HEK293T (cell line): ENCODE measurements around the gene PLSCR4.

Source experiments
- CTCF ChIA-PET: fragments of 350-600 bp; formaldehyde crosslinking; extraction: SDS; loops from one replicate; lab custom pipeline; 2021; ENCODE audit warnings: antibody characterized with exemption, inconsistent platforms; lab: Yijun Ruan, JAX
- POLR2A ChIA-PET: fragments of 350-600 bp; formaldehyde crosslinking; extraction: SDS; loops from one replicate; lab custom pipeline; 2020; ENCODE audit warnings: antibody characterized with exemption, inconsistent platforms; lab: Yijun Ruan, JAX
- DNase-seq: peaks from one replicate; pipeline ENCODE4 v3.0.0; 2012; ENCODE audit warnings: mixed read lengths; ENCODE audit errors: extremely low spot score
- ARNT ChIP-seq: fragments of 450-650 bp; IDR thresholded peaks from 2 replicates; pipeline ENCODE4 v1.6.1; 2017; ENCODE audit warnings: mild to moderate bottlenecking
- BHLHE40 ChIP-seq: fragments of 450-650 bp; IDR thresholded peaks from 2 replicates; pipeline ENCODE4 v1.6.1; 2016; ENCODE audit warnings: mild to moderate bottlenecking, moderate library complexity, borderline replicate concordance
- CTBP1 ChIP-seq: fragments of 450-650 bp; IDR thresholded peaks from 2 replicates; pipeline ENCODE4 v1.6.1; 2016; ENCODE audit warnings: borderline replicate concordance
- ELF4 ChIP-seq: fragments of 450-650 bp; IDR thresholded peaks from 2 replicates; pipeline ENCODE4 v1.6.1; 2017; ENCODE audit warnings: antibody characterized with exemption
- FOXA1 ChIP-seq: fragments of 450-650 bp; IDR thresholded peaks from 2 replicates; pipeline ENCODE4 v1.6.1; 2016; ENCODE audit warnings: mild to moderate bottlenecking
- FOXK2 ChIP-seq: fragments of 450-650 bp; IDR thresholded peaks from 2 replicates; pipeline ENCODE4 v1.6.1; 2016; ENCODE audit warnings: mild to moderate bottlenecking
- FOXM1 ChIP-seq: fragments of 450-650 bp; IDR thresholded peaks from 2 replicates; pipeline ENCODE4 v1.6.1; 2017; ENCODE audit warnings: mild to moderate bottlenecking, borderline replicate concordance
- HDGF ChIP-seq: fragments of 450-650 bp; IDR thresholded peaks from 2 replicates; pipeline ENCODE4 v1.6.1; 2017; ENCODE audit warnings: antibody characterized with exemption, borderline replicate concordance
- L3MBTL2 ChIP-seq: fragments of 450-650 bp; conservative IDR thresholded peaks from 2 replicates; pipeline ENCODE4 v1.6.1; 2016; ENCODE audit warnings: mild to moderate bottlenecking
- LEF1 ChIP-seq: fragments of 450-650 bp; IDR thresholded peaks from 2 replicates; pipeline ENCODE4 v1.6.1; 2017; ENCODE audit warnings: mild to moderate bottlenecking, borderline replicate concordance
- NFRKB ChIP-seq: fragments of 450-650 bp; IDR thresholded peaks from 2 replicates; pipeline ENCODE4 v1.6.1; 2016; ENCODE audit warnings: mild to moderate bottlenecking, moderate library complexity
- SP1 ChIP-seq: fragments of 450-650 bp; IDR thresholded peaks from 2 replicates; pipeline ENCODE4 v1.6.1; 2017
- SUZ12 ChIP-seq: fragments of 450-650 bp; IDR thresholded peaks from 2 replicates; pipeline ENCODE4 v1.6.1; 2016; ENCODE audit warnings: mild to moderate bottlenecking
- TARDBP ChIP-seq: fragments of 450-650 bp; IDR thresholded peaks from 2 replicates; pipeline ENCODE4 v1.6.1; 2016
- ZNF384 ChIP-seq: fragments of 450-650 bp; IDR thresholded peaks from 2 replicates; pipeline ENCODE4 v1.6.1; 2016
- TF ChIP-seq, protein P1 (sequence below): fragments of 450-650 bp; IDR thresholded peaks from 2 replicates; pipeline ENCODE4 v1.6.1; 2016

PLSCR4 gene

DNA sequence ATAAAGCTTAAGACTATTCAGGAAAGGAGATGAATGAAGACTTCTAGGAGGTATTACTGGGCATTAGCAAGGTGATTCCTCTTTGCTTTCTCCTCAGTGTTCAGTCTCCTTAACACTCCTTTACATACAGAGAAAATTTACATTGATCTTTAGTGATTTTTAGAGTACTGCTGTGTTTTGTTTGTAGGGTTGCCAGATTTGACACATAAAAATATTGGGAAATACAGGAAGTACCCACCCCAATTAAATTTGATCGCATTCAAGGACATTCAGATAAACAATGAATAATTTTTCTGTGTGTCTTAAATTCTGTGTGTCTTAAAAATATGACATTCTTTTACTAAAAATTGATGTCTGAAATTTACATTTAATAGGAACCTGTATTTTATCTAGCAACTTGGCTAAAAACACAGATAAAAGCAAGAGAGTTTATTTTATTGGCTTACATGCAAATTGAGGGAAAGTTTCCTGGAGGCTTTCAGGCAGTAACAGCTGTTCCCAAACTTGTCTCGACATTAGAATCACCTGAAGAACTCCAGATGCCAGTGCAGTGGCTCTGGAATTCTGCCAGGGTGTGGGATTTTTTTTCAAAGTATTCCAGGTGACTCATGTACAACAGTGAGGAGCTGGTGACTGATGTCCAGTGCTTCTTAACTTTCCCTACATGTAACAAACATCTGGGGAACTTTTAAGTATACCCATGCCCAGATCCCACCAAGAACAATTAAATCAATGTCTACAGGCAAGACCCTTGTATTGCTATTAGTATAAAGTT, 66.5 kb downstream of the PLSCR4 start:
- POLR2A ChIA-PET = interaction anchor here (1.5 kb wide), 1 partner anchor 24 kb away, joined by 5 read pairs; the partner anchor contains the start of gene PLOD2

DNA sequence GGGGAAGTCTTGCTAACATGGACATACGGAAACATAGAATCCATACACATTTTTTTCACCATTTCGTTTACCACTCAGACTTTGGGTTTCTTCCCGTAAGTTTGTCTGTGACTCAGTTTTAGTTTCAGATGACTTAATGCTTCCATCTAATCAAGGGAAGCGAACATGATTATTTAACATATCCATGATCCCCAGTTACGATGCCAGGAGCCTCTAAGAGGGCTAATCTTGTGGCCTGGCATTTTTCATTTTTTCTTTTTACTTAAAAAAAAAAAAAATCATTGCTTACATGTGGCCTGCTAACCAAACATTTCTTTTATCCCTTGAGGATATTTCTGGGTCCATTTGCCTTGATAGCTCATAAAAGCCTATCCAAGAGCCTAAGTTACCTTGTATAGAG, 69.7 kb downstream of the PLSCR4 start:
- no peak for DNase-seq
- CTCF ChIA-PET = interaction anchor here (0.7 kb wide), 1 partner anchor 23 kb away, joined by 6 read pairs; no protein-coding TSS in a partner anchor
- POLR2A ChIA-PET = no interaction called here
- TF ChIP-seq L3MBTL2 (no peak), FOXA1 (no peak), TARDBP (no peak), FOXM1 (no peak), BHLHE40 (no peak), SUZ12 (no peak), LEF1 (no peak), HDGF (no peak), CTBP1 (no peak), ARNT (no peak)
- TF ChIP-seq, protein P1, sequence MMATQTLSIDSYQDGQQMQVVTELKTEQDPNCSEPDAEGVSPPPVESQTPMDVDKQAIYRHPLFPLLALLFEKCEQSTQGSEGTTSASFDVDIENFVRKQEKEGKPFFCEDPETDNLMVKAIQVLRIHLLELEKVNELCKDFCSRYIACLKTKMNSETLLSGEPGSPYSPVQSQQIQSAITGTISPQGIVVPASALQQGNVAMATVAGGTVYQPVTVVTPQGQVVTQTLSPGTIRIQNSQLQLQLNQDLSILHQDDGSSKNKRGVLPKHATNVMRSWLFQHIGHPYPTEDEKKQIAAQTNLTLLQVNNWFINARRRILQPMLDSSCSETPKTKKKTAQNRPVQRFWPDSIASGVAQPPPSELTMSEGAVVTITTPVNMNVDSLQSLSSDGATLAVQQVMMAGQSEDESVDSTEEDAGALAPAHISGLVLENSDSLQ = no peak

More for the DNA sequence above, 66.5 kb downstream of the PLSCR4 start:
- CTCF ChIA-PET = interaction anchor here (0.7 kb wide), 1 partner anchor 119 kb away, joined by 3 read pairs; no protein-coding TSS in a partner anchor
- TF ChIP-seq FOXK2 (no peak), TARDBP (no peak), HDGF (no peak), ARNT (no peak), NFRKB (no peak), L3MBTL2 (no peak), FOXA1 (no peak), SUZ12 (no peak), LEF1 (no peak), SP1 (no peak)
- TF ChIP-seq, protein P1 = no peak
- no peak for DNase-seq

- TF ChIP-seq SUZ12 (no peak), SP1 (no peak), BHLHE40 (no peak), ZNF384 (no peak), FOXA1 (no peak), TARDBP (no peak), FOXK2 (no peak), L3MBTL2 (no peak)
- TF ChIP-seq, protein P1 = no peak
- ChIA-PET CTCF (no interaction called here), POLR2A (no interaction called here)
- no peak for DNase-seq
Measured at GRCh38 chr3:146180376-146180775, 70.5 kb downstream of the PLSCR4 start.

- POLR2A ChIA-PET = interaction anchor here (0.6 to 2.5 kb wide), 2 partner anchors 18 to 28 kb away, joined by 3 to 5 read pairs; partner anchors contain the start of gene PLOD2
Measured at GRCh38 chr3:146178006-146178689, 72.8 kb downstream of the PLSCR4 start.

GRCh38 chr3:146177519-146177918, 73.4 kb downstream of the PLSCR4 start:
- ChIA-PET CTCF (no interaction called here), POLR2A (interaction anchor here (0.6 to 2.5 kb wide), 2 partner anchors 17 to 27 kb away, joined by 3 to 5 read pairs; partner anchors contain the start of gene PLOD2)
- DNase-seq = no peak
- TF ChIP-seq L3MBTL2 = no peak
- TF ChIP-seq FOXA1 = no peak

More at GRCh38 chr3:146178006-146178689, 72.8 kb downstream of the PLSCR4 start:
- DNase-seq = no peak
- CTCF ChIA-PET = no interaction called here
- TF ChIP-seq ELF4 (no peak), BHLHE40 (no peak), ARNT (no peak), SUZ12 (no peak), FOXA1 (no peak), ZNF384 (no peak), TARDBP (no peak), NFRKB (no peak), HDGF (no peak), FOXM1 (no peak), SP1 (no peak), L3MBTL2 (no peak), FOXK2 (no peak), LEF1 (no peak), CTBP1 (no peak)
- TF ChIP-seq, protein P1 = no peak
